ENCODE results near the gene LPAR6.
A peak's percentile ranks its signal among the peaks of the same experiment; 100 is the strongest.

Gene LPAR6

GRCh38 chr13:48411147-48411794, 1.6 kb downstream of the LPAR6 start:
- Mint-ChIP-seq H3K27me3 (ENCODE audit: low read depth, poor library complexity) (no peaks in the 10 kb centered on the region), H3K27ac (peak overlapping the region; percentile 78), H3K36me3 (ENCODE audit: low read depth) (peaks cover 27% of the 10 kb centered on the region), H3K4me3 (peak overlapping the region; percentile 93), H3K4me1 (peaks cover 35% of the 10 kb centered on the region), H3K9me3 (peaks cover 15% of the 10 kb centered on the region)
- no peak for DNase-seq
- TF ChIP-seq CTCF (IDR thresholded peaks at IDR 0.05), result no peak

- H3K4me1 Mint-ChIP-seq, result peaks cover 35% of the 10 kb centered on the region
- H3K9me3 Mint-ChIP-seq, result peaks cover 6% of the 10 kb centered on the region
- TF ChIP-seq CTCF (IDR thresholded peaks at IDR 0.05), result no peak
- peaks cover 16% of the 10 kb centered on the region for H3K36me3 Mint-ChIP-seq (ENCODE audit: low read depth)
- H3K27me3 Mint-ChIP-seq (ENCODE audit: low read depth, poor library complexity), result no peaks in the 10 kb centered on the region
- DNase-seq, result no peak
- no peak overlapping the region for H3K27ac Mint-ChIP-seq
- peak overlapping the region; percentile 93 for H3K4me3 Mint-ChIP-seq
Observed at GRCh38 chr13:48410199-48410598, 2.7 kb downstream of the LPAR6 start.

- H3K9me3 Mint-ChIP-seq, result no peaks in the 10 kb centered on the region
- H3K27me3 Mint-ChIP-seq (ENCODE audit: low read depth, poor library complexity), result no peaks in the 10 kb centered on the region
- no peak overlapping the region for H3K27ac Mint-ChIP-seq
- DNase-seq, result no peak
- TF ChIP-seq CTCF (IDR thresholded peaks at IDR 0.05), result no peak
- H3K4me1 Mint-ChIP-seq, result peaks cover 35% of the 10 kb centered on the region
- no peak overlapping the region for H3K4me3 Mint-ChIP-seq
- peaks cover 13% of the 10 kb centered on the region for H3K36me3 Mint-ChIP-seq (ENCODE audit: low read depth)
Observed at GRCh38 chr13:48405875-48406274, 7.0 kb downstream of the LPAR6 start.

GRCh38 chr13:48404952-48405351, 8.0 kb downstream of the LPAR6 start:
- no peak for DNase-seq
- no peaks in the 10 kb centered on the region for H3K27me3 Mint-ChIP-seq (ENCODE audit: low read depth, poor library complexity)
- H3K27ac Mint-ChIP-seq, result no peak overlapping the region
- TF ChIP-seq CTCF (IDR thresholded peaks at IDR 0.05), result no peak
- H3K4me1 Mint-ChIP-seq, result peaks cover 27% of the 10 kb centered on the region
- peaks cover 13% of the 10 kb centered on the region for H3K36me3 Mint-ChIP-seq (ENCODE audit: low read depth)
- H3K4me3 Mint-ChIP-seq, result no peak overlapping the region
- H3K9me3 Mint-ChIP-seq, result no peaks in the 10 kb centered on the region

- H3K27me3 Mint-ChIP-seq (ENCODE audit: low read depth, poor library complexity), result no peaks in the 10 kb centered on the region
- H3K4me1 Mint-ChIP-seq, result peaks cover 23% of the 10 kb centered on the region
- H3K9me3 Mint-ChIP-seq, result no peaks in the 10 kb centered on the region
- no peak for DNase-seq
- H3K27ac Mint-ChIP-seq, result peak overlapping the region; percentile 33
- no peak for TF ChIP-seq CTCF (IDR thresholded peaks at IDR 0.05)
- peaks cover 10% of the 10 kb centered on the region for H3K36me3 Mint-ChIP-seq (ENCODE audit: low read depth)
- no peak overlapping the region for H3K4me3 Mint-ChIP-seq
Observed at GRCh38 chr13:48403913-48404312, 9.0 kb downstream of the LPAR6 start.

GRCh38 chr13:48403151-48403631, 9.7 kb downstream of the LPAR6 start:
- no peaks in the 10 kb centered on the region for H3K27me3 Mint-ChIP-seq (ENCODE audit: low read depth, poor library complexity)
- H3K4me1 Mint-ChIP-seq, result peaks cover 18% of the 10 kb centered on the region
- no peak overlapping the region for H3K4me3 Mint-ChIP-seq
- no peak for DNase-seq
- peaks cover 6% of the 10 kb centered on the region for H3K36me3 Mint-ChIP-seq (ENCODE audit: low read depth)
- peak overlapping the region; percentile 37 for H3K27ac Mint-ChIP-seq
- no peaks in the 10 kb centered on the region for H3K9me3 Mint-ChIP-seq
- TF ChIP-seq CTCF (IDR thresholded peaks at IDR 0.05), result no peak

Measured in nephron progenitor cell (in vitro differentiated cells).